Measurements from ENCODE around the gene VIPR1.

DNA sequence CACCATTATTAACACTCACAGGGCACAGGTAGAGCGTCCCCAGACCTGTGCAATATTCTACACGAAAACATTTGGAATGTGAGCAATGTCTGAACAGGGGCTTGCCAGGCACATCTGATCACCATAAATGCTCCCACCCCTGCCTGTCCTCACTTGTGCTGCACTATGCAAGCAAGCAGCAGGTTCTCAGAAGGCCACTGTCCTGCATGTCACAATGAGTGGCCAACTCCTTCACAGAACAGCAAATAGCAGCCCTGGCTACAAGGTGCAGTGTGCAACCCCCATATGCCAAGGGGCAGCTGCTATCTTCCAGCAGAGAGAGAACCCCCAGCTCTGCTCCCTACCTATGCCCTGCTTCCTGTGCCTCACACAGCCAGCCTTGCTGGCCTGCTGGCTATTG, 46.7 kb downstream of the VIPR1 start:
- TF ChIP-seq SIN3A (IDR thresholded peaks at IDR 0.05; ENCODE audit: borderline replicate concordance, insufficient read depth, low read length): no peak
- no peak for TF ChIP-seq TAF1 (IDR thresholded peaks at IDR 0.05; ENCODE audit: borderline replicate concordance, insufficient read depth, low read length)
- TF ChIP-seq FOXP2 (optimal IDR thresholded peaks at IDR 0.05; ENCODE audit: borderline replicate concordance, extremely low read depth, extremely low read length, insufficient read depth): no peak
- TF ChIP-seq, protein P1, sequence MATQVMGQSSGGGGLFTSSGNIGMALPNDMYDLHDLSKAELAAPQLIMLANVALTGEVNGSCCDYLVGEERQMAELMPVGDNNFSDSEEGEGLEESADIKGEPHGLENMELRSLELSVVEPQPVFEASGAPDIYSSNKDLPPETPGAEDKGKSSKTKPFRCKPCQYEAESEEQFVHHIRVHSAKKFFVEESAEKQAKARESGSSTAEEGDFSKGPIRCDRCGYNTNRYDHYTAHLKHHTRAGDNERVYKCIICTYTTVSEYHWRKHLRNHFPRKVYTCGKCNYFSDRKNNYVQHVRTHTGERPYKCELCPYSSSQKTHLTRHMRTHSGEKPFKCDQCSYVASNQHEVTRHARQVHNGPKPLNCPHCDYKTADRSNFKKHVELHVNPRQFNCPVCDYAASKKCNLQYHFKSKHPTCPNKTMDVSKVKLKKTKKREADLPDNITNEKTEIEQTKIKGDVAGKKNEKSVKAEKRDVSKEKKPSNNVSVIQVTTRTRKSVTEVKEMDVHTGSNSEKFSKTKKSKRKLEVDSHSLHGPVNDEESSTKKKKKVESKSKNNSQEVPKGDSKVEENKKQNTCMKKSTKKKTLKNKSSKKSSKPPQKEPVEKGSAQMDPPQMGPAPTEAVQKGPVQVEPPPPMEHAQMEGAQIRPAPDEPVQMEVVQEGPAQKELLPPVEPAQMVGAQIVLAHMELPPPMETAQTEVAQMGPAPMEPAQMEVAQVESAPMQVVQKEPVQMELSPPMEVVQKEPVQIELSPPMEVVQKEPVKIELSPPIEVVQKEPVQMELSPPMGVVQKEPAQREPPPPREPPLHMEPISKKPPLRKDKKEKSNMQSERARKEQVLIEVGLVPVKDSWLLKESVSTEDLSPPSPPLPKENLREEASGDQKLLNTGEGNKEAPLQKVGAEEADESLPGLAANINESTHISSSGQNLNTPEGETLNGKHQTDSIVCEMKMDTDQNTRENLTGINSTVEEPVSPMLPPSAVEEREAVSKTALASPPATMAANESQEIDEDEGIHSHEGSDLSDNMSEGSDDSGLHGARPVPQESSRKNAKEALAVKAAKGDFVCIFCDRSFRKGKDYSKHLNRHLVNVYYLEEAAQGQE (IDR thresholded peaks at IDR 0.05; ENCODE audit: insufficient read depth in 1 of 2, low read depth in 2 of 2, low read length in 2 of 2): no peak
- TF ChIP-seq POLR2AphosphoS5 (IDR thresholded peaks at IDR 0.05; ENCODE audit: low read depth, low read length): no peak
